Cardiac muscle cell (in vitro differentiated cells and primary cell): ENCODE data around the gene MRAS. TPM values are rescaled to one million over a fixed set of nuclear protein-coding genes. Genes with fewer than 3 reads are reported as not detected.
A peak's percentile ranks its signal among the peaks of the same experiment; 100 is the strongest.
"Not testable (repeated sequence)": the region's sequence is repeated elsewhere in the genome, so short reads cannot be mapped to it uniquely, and the experiment has no call there.

ENCODE experiments used
- DNase-seq, 2 donors: peaks; one replicate each; pipeline versions ENCODE4 v3.0.0 to v3.0.0-alpha.2; 2010 to 2017; ENCODE audit warnings: low read depth in 1 of 2, low spot score in 1 of 2
- H3K27ac ChIP-seq: fragments of 200-600 bp; sonication (generic); 2 replicates; pipeline ENCODE4 v1.5.1; 2016
- H3K27me3 ChIP-seq: fragments of 200-600 bp; sonication (generic); 2 replicates; pipeline ENCODE4 v1.6.0; 2016; ENCODE audit warnings: control low read depth
- H3K36me3 ChIP-seq: fragments of 200-600 bp; sonication (generic); 2 replicates; pipeline ENCODE4 v1.5.1; 2016; ENCODE audit warnings: control low read depth
- H3K4me1 ChIP-seq: fragments of 200-600 bp; sonication (generic); 2 replicates; pipeline ENCODE4 v1.8.1; 2017; ENCODE audit warnings: low read depth, mild to moderate bottlenecking, mixed run types
- H3K4me3 ChIP-seq: fragments of 200-600 bp; sonication (generic); 2 replicates; pipeline ENCODE4 v1.5.1; 2016; ENCODE audit warnings: mild to moderate bottlenecking
- H3K9me3 ChIP-seq: fragments of 200-600 bp; sonication (generic); 2 replicates; pipeline ENCODE4 v1.5.1; 2017; ENCODE audit warnings: low read depth, mild to moderate bottlenecking, control low read depth
- CTCF ChIP-seq: IDR thresholded peaks from 2 replicates; pipeline ENCODE4 v1.5.1; 2012; ENCODE audit warnings: low read depth, mild to moderate bottlenecking, low read length
- polyA plus RNA-seq: library from polyadenylated mRNA; unstranded; fragments of >200 nt; fragmentation: Nextera tagmentation; extraction: Ambion mirVana; gene quantifications from 2 replicates; pipeline ENCODE4 v1.2.1, GENCODE V29; 2016
- total RNA-seq: library from RNA; depleted of rRNA; stranded (reverse); fragments of >200 nt; gene quantifications from 2 replicates; pipeline ENCODE4 v1.2.3, GENCODE V29; 2016

Gene MRAS
- total and polyA plus RNA-seq, 2 experiments from 2014 or later = 66.5 to 92.6 TPM

- no peak overlapping the region for H3K4me3 ChIP-seq
- H3K4me1 ChIP-seq = no peaks in the 10 kb centered on the region
- no peak overlapping the region for H3K27ac ChIP-seq
- DNase-seq = peak in 1 of 2 donors; percentile 20
- H3K36me3 ChIP-seq = no peaks in the 10 kb centered on the region
- no peaks in the 10 kb centered on the region for H3K9me3 ChIP-seq
- no peak for TF ChIP-seq CTCF
- H3K27me3 ChIP-seq = no peaks in the 10 kb centered on the region
These were observed 64.6 kb downstream of the MRAS start for GRCh38 chr3:138412821-138413551.

- H3K9me3 ChIP-seq, H3K27ac ChIP-seq, H3K4me1 ChIP-seq, DNase-seq, H3K27me3 ChIP-seq, H3K4me3 ChIP-seq, H3K36me3 ChIP-seq: not testable (repeated sequence)
These were observed 67.9 kb downstream of the MRAS start for GRCh38 chr3:138416236-138416635.

- TF ChIP-seq CTCF = peak; percentile 99
- Histone ChIP-seq H3K4me3 (no peak overlapping the region), H3K36me3 (no peaks in the 10 kb centered on the region), H3K4me1 (no peaks in the 10 kb centered on the region), H3K27me3 (no peaks in the 10 kb centered on the region), H3K9me3 (no peaks in the 10 kb centered on the region), H3K27ac (no peak overlapping the region)
- DNase-seq = peak; percentile 91
These were observed 69.2 kb downstream of the MRAS start for GRCh38 chr3:138417559-138417982.

GRCh38 chr3:138418601-138419206, 70.3 kb downstream of the MRAS start:
- no peaks in the 10 kb centered on the region for H3K4me1 ChIP-seq
- no peaks in the 10 kb centered on the region for H3K9me3 ChIP-seq
- DNase-seq = no peak
- H3K27me3 ChIP-seq = no peaks in the 10 kb centered on the region
- H3K36me3 ChIP-seq = no peaks in the 10 kb centered on the region
- H3K27ac ChIP-seq = no peak overlapping the region
- no peak overlapping the region for H3K4me3 ChIP-seq
- TF ChIP-seq CTCF = no peak

- H3K9me3 ChIP-seq = no peaks in the 10 kb centered on the region
- H3K4me3 ChIP-seq = no peak overlapping the region
- no peak for TF ChIP-seq CTCF
- no peaks in the 10 kb centered on the region for H3K36me3 ChIP-seq
- no peak overlapping the region for H3K27ac ChIP-seq
- no peaks in the 10 kb centered on the region for H3K4me1 ChIP-seq
- H3K27me3 ChIP-seq = no peaks in the 10 kb centered on the region
- DNase-seq = no peak
These were observed 74.9 kb downstream of the MRAS start for GRCh38 chr3:138423316-138423715.

GRCh38 chr3:138424323-138424722, 75.9 kb downstream of the MRAS start:
- Histone ChIP-seq H3K4me1 (no peaks in the 10 kb centered on the region), H3K9me3 (no peaks in the 10 kb centered on the region), H3K27me3 (no peaks in the 10 kb centered on the region), H3K4me3 (no peak overlapping the region), H3K36me3 (no peaks in the 10 kb centered on the region), H3K27ac (no peak overlapping the region)
- no peak for TF ChIP-seq CTCF
- no peak for DNase-seq
